ENCODE measurements around the gene ERC1.

GRCh38 chr12:1457901-1458300, 466.9 kb downstream of the ERC1 start:
- TF ChIP-seq GABPA (IDR thresholded peaks at IDR 0.05; ENCODE audit: low read depth): no peak
- TF ChIP-seq, protein P1, sequence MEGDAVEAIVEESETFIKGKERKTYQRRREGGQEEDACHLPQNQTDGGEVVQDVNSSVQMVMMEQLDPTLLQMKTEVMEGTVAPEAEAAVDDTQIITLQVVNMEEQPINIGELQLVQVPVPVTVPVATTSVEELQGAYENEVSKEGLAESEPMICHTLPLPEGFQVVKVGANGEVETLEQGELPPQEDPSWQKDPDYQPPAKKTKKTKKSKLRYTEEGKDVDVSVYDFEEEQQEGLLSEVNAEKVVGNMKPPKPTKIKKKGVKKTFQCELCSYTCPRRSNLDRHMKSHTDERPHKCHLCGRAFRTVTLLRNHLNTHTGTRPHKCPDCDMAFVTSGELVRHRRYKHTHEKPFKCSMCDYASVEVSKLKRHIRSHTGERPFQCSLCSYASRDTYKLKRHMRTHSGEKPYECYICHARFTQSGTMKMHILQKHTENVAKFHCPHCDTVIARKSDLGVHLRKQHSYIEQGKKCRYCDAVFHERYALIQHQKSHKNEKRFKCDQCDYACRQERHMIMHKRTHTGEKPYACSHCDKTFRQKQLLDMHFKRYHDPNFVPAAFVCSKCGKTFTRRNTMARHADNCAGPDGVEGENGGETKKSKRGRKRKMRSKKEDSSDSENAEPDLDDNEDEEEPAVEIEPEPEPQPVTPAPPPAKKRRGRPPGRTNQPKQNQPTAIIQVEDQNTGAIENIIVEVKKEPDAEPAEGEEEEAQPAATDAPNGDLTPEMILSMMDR (IDR thresholded peaks at IDR 0.05; ENCODE audit: insufficient read depth, low read length): no peak
- no peak for TF ChIP-seq REST (IDR thresholded peaks at IDR 0.05; ENCODE audit: insufficient replicate concordance, low read depth)
- no peak for TF ChIP-seq POLR2AphosphoS5 (IDR thresholded peaks at IDR 0.05; ENCODE audit: low read depth)
